ENCODE data around the gene KDM1B. TPM values are rescaled to one million over a fixed set of nuclear protein-coding genes. Genes with fewer than 3 reads are reported as not detected.

Gene KDM1B
- total and polyA plus RNA-seq, 2 donors (not counting 3 experiments of a cell fraction or from before 2014, with no cell fraction given) = 3.0 to 10.8 TPM

- Histone ChIP-seq H3K36me3 (ENCODE audit: control insufficient read depth in 2 of 2, extremely low read depth in 1 of 2, insufficient read depth in 2 of 2, low read length in 2 of 2) (no peaks in the 10 kb centered on the region), H3K79me2 (ENCODE audit: control insufficient read depth, insufficient read depth, low read length) (no peaks in the 10 kb centered on the region), H4K20me1 (replicated peaks; ENCODE audit: control insufficient read depth, extremely low read depth, insufficient read depth, low read length) (no peaks in the 10 kb centered on the region), H3K9ac (replicated peaks; ENCODE audit: extremely low read depth, insufficient read depth, low read length) (no peak overlapping the region), H2AFZ (ENCODE audit: low read depth, low read length) (no peak overlapping the region), H3K9me1 (replicated peaks; ENCODE audit: control insufficient read depth, extremely low read depth, insufficient read depth, low read length) (no peaks in the 10 kb centered on the region), H3K4me1 (ENCODE audit: control insufficient read depth, extremely low read depth, insufficient read depth, low read length) (no peaks in the 10 kb centered on the region), H3K4me2 (ENCODE audit: insufficient read depth, low read length) (no peak overlapping the region), H3K9me3 (replicated peaks; ENCODE audit: control insufficient read depth, insufficient read depth, low read length) (no peaks in the 10 kb centered on the region), H3K27me3 (ENCODE audit: control insufficient read depth in 2 of 2, insufficient read depth in 2 of 2, low read length in 2 of 2) (no peaks in the 10 kb centered on the region), H3K27ac (ENCODE audit: insufficient read depth, low read depth, low read length) (no peak overlapping the region), H3K4me3 (replicated peaks in 1 of 3; ENCODE audit: insufficient read depth in 1 of 3, low read depth in 1 of 3, low read length in 3 of 3) (no peak overlapping the region)
- dilution Hi-C loops (cut with MboI; ENCODE audit: extremely low pct_ligation_motif_present, low sequenced_read_pairs) = no loop called here
- ChIA-PET CTCF (no interaction called here), POLR2A (no interaction called here)
- BruUV-seq (replicated peaks) = no TSS peak
- FAIRE-seq (no peak), DNase-seq (ENCODE audit: low read depth, low spot score) (no peak)
- intact Hi-C loops (cut with micrococcal nuclease) = no loop called here
- no peak for TF ChIP-seq FOS (IDR thresholded peaks at IDR 0.05; ENCODE audit: borderline replicate concordance, insufficient read depth, low read length)
- no peak for TF ChIP-seq JUN (IDR thresholded peaks at IDR 0.05; ENCODE audit: borderline replicate concordance, insufficient read depth, insufficient read length, low read depth)
- no peak for TF ChIP-seq EZH2 (IDR thresholded peaks at IDR 0.05; ENCODE audit: borderline replicate concordance, low read depth, low read length, severe bottlenecking)
- TF ChIP-seq, protein P1, sequence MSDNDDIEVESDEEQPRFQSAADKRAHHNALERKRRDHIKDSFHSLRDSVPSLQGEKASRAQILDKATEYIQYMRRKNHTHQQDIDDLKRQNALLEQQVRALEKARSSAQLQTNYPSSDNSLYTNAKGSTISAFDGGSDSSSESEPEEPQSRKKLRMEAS (IDR thresholded peaks at IDR 0.05; ENCODE audit: insufficient read depth, insufficient read length) = no peak
- no peak for TF ChIP-seq POLR2AphosphoS5 (IDR thresholded peaks at IDR 0.05; ENCODE audit: insufficient read depth, low read depth, low read length)
- TF ChIP-seq GATA2 (IDR thresholded peaks at IDR 0.05; ENCODE audit: insufficient read depth, insufficient read length, low read depth, low read length) = no peak
- no peak for TF ChIP-seq MYC (IDR thresholded peaks at IDR 0.05; ENCODE audit: low read depth, low read length)
- no peak for TF ChIP-seq POLR2A (IDR thresholded peaks at IDR 0.05; ENCODE audit: low read depth, low read length)
- TF ChIP-seq CTCF (IDR thresholded peaks at IDR 0.05; ENCODE audit: extremely low read depth in 1 of 2, insufficient read depth in 1 of 2, low read depth in 1 of 2, low read length in 2 of 2) = no peak
Measured at GRCh38 chr6:18214003-18214402, 58.8 kb downstream of the KDM1B start.
